Measurements from ENCODE around the gene SLC6A11.

GRCh38 chr3:10815487-10815886 lies 541 bp upstream of the SLC6A11 start:
- TF ChIP-seq, protein P1, sequence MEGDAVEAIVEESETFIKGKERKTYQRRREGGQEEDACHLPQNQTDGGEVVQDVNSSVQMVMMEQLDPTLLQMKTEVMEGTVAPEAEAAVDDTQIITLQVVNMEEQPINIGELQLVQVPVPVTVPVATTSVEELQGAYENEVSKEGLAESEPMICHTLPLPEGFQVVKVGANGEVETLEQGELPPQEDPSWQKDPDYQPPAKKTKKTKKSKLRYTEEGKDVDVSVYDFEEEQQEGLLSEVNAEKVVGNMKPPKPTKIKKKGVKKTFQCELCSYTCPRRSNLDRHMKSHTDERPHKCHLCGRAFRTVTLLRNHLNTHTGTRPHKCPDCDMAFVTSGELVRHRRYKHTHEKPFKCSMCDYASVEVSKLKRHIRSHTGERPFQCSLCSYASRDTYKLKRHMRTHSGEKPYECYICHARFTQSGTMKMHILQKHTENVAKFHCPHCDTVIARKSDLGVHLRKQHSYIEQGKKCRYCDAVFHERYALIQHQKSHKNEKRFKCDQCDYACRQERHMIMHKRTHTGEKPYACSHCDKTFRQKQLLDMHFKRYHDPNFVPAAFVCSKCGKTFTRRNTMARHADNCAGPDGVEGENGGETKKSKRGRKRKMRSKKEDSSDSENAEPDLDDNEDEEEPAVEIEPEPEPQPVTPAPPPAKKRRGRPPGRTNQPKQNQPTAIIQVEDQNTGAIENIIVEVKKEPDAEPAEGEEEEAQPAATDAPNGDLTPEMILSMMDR (conservative IDR thresholded peaks at IDR 0.05; ENCODE audit: low read depth, low read length), result no peak
- no peak for TF ChIP-seq EZH2 (IDR thresholded peaks at IDR 0.05; ENCODE audit: borderline replicate concordance, low read depth, low read length, poor library complexity, severe bottlenecking)
